HG03439 (cell line): ENCODE measurements around the gene GRK1.
"Not testable (repeated sequence)": the region's sequence is repeated elsewhere in the genome, so short reads cannot be mapped to it uniquely, and the experiment has no call there.

Source experiments
- ATAC-seq: cut with Tn5 transposase; IDR thresholded peaks from one replicate; pipeline ENCODE4 v1.9.1; 2021; ENCODE audit warnings: mild to moderate bottlenecking, moderate library complexity; ENCODE audit not compliant: unreplicated experiment

GRK1 gene

GRCh38 chr13:113664751-113665596 lies 2.0 kb upstream of the GRK1 start:
- ATAC-seq: no peak

- no peak for ATAC-seq
Measured at GRCh38 chr13:113665597-113666328, 1.3 kb upstream of the GRK1 start.

GRCh38 chr13:113666329-113666670 lies 719 bp upstream of the GRK1 start:
- ATAC-seq: no peak

GRCh38 chr13:113667771-113668490 lies 912 bp downstream of the GRK1 start:
- ATAC-seq: no peak

GRCh38 chr13:113668491-113668971 lies 1.5 kb downstream of the GRK1 start:
- no peak for ATAC-seq

- ATAC-seq: no peak
Measured at GRCh38 chr13:113669231-113669754, 2.3 kb downstream of the GRK1 start.

- ATAC-seq: no peak
Measured at GRCh38 chr13:113669755-113670341, 2.8 kb downstream of the GRK1 start.

- no peak for ATAC-seq
Measured at GRCh38 chr13:113670541-113670940, 3.5 kb downstream of the GRK1 start.

- no peak for ATAC-seq
Measured at GRCh38 chr13:113671066-113672001, 4.3 kb downstream of the GRK1 start.

- ATAC-seq: no peak
Measured at GRCh38 chr13:113672002-113672651, 5.1 kb downstream of the GRK1 start.

GRCh38 chr13:113722921-113723320 lies 55.9 kb downstream of the GRK1 start:
- ATAC-seq: no peak

- ATAC-seq: no peak
Measured at GRCh38 chr13:113723410-113724015, 56.5 kb downstream of the GRK1 start.

GRCh38 chr13:113724016-113724758 lies 57.2 kb downstream of the GRK1 start:
- no peak for ATAC-seq

- no peak for ATAC-seq
Measured at GRCh38 chr13:113724780-113725315, 57.8 kb downstream of the GRK1 start.

- not testable (repeated sequence) for ATAC-seq
Measured at GRCh38 chr13:113725329-113726105, 58.5 kb downstream of the GRK1 start.

- not testable (repeated sequence) for ATAC-seq
Measured at GRCh38 chr13:113726106-113726821, 59.2 kb downstream of the GRK1 start.
